Midbrain (tissue), 1 donor: ENCODE measurements around the gene ANKH.

ENCODE experiments used
- DNase-seq: peaks from one replicate; lab custom pipeline; 2025; lab: John Stamatoyannopoulos, UW

ANKH gene

GRCh38 chr5:14664270-14665100 lies 207.1 kb downstream of the ANKH start, which contains the start of gene OTULIN:
Gene OTULIN, plus strand, starts transcription at chr5:14664718. Its CDS starts 108 bp downstream, at chr5:14664826.
- peak; percentile 96 for DNase-seq

- DNase-seq: no peak
Observed at GRCh38 chr5:14663734-14664269, 207.8 kb downstream of the ANKH start.

- no peak for DNase-seq
Observed at GRCh38 chr5:14662721-14663260, 208.8 kb downstream of the ANKH start.

GRCh38 chr5:14660833-14661232 lies 210.7 kb downstream of the ANKH start:
- no peak for DNase-seq

GRCh38 chr5:14659821-14660607 lies 211.6 kb downstream of the ANKH start:
- DNase-seq: no peak

- DNase-seq: no peak
Observed at GRCh38 chr5:14656898-14657297, 214.7 kb downstream of the ANKH start.

GRCh38 chr5:14655146-14655741 lies 216.3 kb downstream of the ANKH start:
- no peak for DNase-seq
